Measurements from ENCODE around the gene TSHZ2. TPM values are rescaled to one million over a fixed set of nuclear protein-coding genes. Genes with fewer than 3 reads are reported as not detected.
"Not testable (repeated sequence)": the region's sequence is repeated elsewhere in the genome, so short reads cannot be mapped to it uniquely, and the experiment has no call there.

TSHZ2 gene
- total RNA-seq, 2 experiments from 2014 or later: 8.1 to 9.2 TPM

GRCh38 chr20:53013183-53013582 is 41.0 kb downstream of the TSHZ2 start:
- Mint-ChIP-seq H3K27ac (no peak overlapping the region), H3K4me3 (no peak overlapping the region), H3K9me3 (peaks cover 24% of the 10 kb centered on the region), H3K4me1 (peaks cover 14% of the 10 kb centered on the region), H3K27me3 (no peaks in the 10 kb centered on the region), H3K36me3 (ENCODE audit: low read depth) (peaks cover 19% of the 10 kb centered on the region)
- ChIA-PET CTCF (interaction anchor here (0.7 to 1.0 kb wide), 3 partner anchors 10 to 16 kb away, joined by 3 read pairs; no protein-coding TSS in a partner anchor), POLR2A (no interaction called here)
- no peak for DNase-seq

GRCh38 chr20:53013847-53014246 is 41.7 kb downstream of the TSHZ2 start:
- Mint-ChIP-seq H3K4me3 (no peak overlapping the region), H3K4me1 (peaks cover 18% of the 10 kb centered on the region), H3K27ac (no peak overlapping the region), H3K9me3 (peaks cover 24% of the 10 kb centered on the region), H3K36me3 (ENCODE audit: low read depth) (peaks cover 19% of the 10 kb centered on the region), H3K27me3 (no peaks in the 10 kb centered on the region)
- DNase-seq: no peak
- CTCF ChIA-PET: interaction anchor here (0.6 to 1.0 kb wide), 3 partner anchors 11 to 528 kb away, joined by 3 to 4 read pairs (median 3); no protein-coding TSS in a partner anchor
- POLR2A ChIA-PET: no interaction called here

- no peak overlapping the region for H3K4me3 Mint-ChIP-seq
- peaks cover 24% of the 10 kb centered on the region for H3K4me1 Mint-ChIP-seq
- CTCF ChIA-PET: no interaction called here
- POLR2A ChIA-PET: no interaction called here
- peaks cover 29% of the 10 kb centered on the region for H3K9me3 Mint-ChIP-seq
- peaks cover 22% of the 10 kb centered on the region for H3K36me3 Mint-ChIP-seq (ENCODE audit: low read depth)
- no peak overlapping the region for H3K27ac Mint-ChIP-seq
- H3K27me3 Mint-ChIP-seq: no peaks in the 10 kb centered on the region
- DNase-seq: no peak
Measured at GRCh38 chr20:53016071-53016470, 43.9 kb downstream of the TSHZ2 start.

GRCh38 chr20:53016534-53017042 is 44.4 kb downstream of the TSHZ2 start:
- peaks cover 29% of the 10 kb centered on the region for H3K4me1 Mint-ChIP-seq
- ChIA-PET CTCF (no interaction called here), POLR2A (no interaction called here)
- H3K27ac Mint-ChIP-seq: no peak overlapping the region
- no peak for DNase-seq
- peaks cover 29% of the 10 kb centered on the region for H3K9me3 Mint-ChIP-seq
- peaks cover 22% of the 10 kb centered on the region for H3K36me3 Mint-ChIP-seq (ENCODE audit: low read depth)
- H3K4me3 Mint-ChIP-seq: no peak overlapping the region
- no peaks in the 10 kb centered on the region for H3K27me3 Mint-ChIP-seq

- DNase-seq: no peak
- Mint-ChIP-seq H3K27me3 (no peaks in the 10 kb centered on the region), H3K27ac (no peak overlapping the region), H3K4me3 (no peak overlapping the region), H3K9me3 (peaks cover 29% of the 10 kb centered on the region), H3K36me3 (ENCODE audit: low read depth) (peaks cover 22% of the 10 kb centered on the region), H3K4me1 (peaks cover 35% of the 10 kb centered on the region)
- ChIA-PET CTCF (no interaction called here), POLR2A (no interaction called here)
Measured at GRCh38 chr20:53017206-53017605, 45.0 kb downstream of the TSHZ2 start.

GRCh38 chr20:53019464-53019863 is 47.3 kb downstream of the TSHZ2 start:
- no peak overlapping the region for H3K27ac Mint-ChIP-seq
- H3K9me3 Mint-ChIP-seq: peaks cover 20% of the 10 kb centered on the region
- POLR2A ChIA-PET: interaction anchor here (0.6 to 0.7 kb wide), 2 partner anchors 343 to 714 kb away, joined by 3 to 4 read pairs; no protein-coding TSS in a partner anchor
- no peak overlapping the region for H3K4me3 Mint-ChIP-seq
- no peak for DNase-seq
- CTCF ChIA-PET: interaction anchor here (1.8 kb wide), 1 partner anchor 15 kb away, joined by 4 read pairs; no protein-coding TSS in a partner anchor
- H3K4me1 Mint-ChIP-seq: peaks cover 48% of the 10 kb centered on the region
- H3K27me3 Mint-ChIP-seq: no peaks in the 10 kb centered on the region
- H3K36me3 Mint-ChIP-seq (ENCODE audit: low read depth): peaks cover 15% of the 10 kb centered on the region

GRCh38 chr20:53020376-53020775 is 48.2 kb downstream of the TSHZ2 start:
- POLR2A ChIA-PET: no interaction called here
- CTCF ChIA-PET: interaction anchor here (0.9 kb wide), 1 partner anchor 19 kb away, joined by 3 read pairs; no protein-coding TSS in a partner anchor
- Mint-ChIP-seq H3K4me3 (no peak overlapping the region), H3K27ac (no peak overlapping the region), H3K9me3 (peaks cover 12% of the 10 kb centered on the region), H3K27me3 (no peaks in the 10 kb centered on the region), H3K4me1 (peaks cover 50% of the 10 kb centered on the region), H3K36me3 (ENCODE audit: low read depth) (peaks cover 9% of the 10 kb centered on the region)
- no peak for DNase-seq

GRCh38 chr20:53020834-53021233 is 48.7 kb downstream of the TSHZ2 start:
- ChIA-PET CTCF (interaction anchor here (0.9 kb wide), 1 partner anchor 20 kb away, joined by 3 read pairs; no protein-coding TSS in a partner anchor), POLR2A (no interaction called here)
- Mint-ChIP-seq H3K4me3 (no peak overlapping the region), H3K27ac (no peak overlapping the region), H3K9me3 (peaks cover 9% of the 10 kb centered on the region), H3K36me3 (ENCODE audit: low read depth) (peaks cover 9% of the 10 kb centered on the region), H3K27me3 (no peaks in the 10 kb centered on the region), H3K4me1 (peaks cover 53% of the 10 kb centered on the region)
- no peak for DNase-seq

GRCh38 chr20:53021934-53022333 is 49.8 kb downstream of the TSHZ2 start:
- Mint-ChIP-seq H3K27ac (peak overlapping the region; percentile 72), H3K4me3 (peak overlapping the region; percentile 15), H3K36me3 (ENCODE audit: low read depth) (peaks cover 6% of the 10 kb centered on the region), H3K27me3 (no peaks in the 10 kb centered on the region), H3K4me1 (peaks cover 56% of the 10 kb centered on the region), H3K9me3 (peaks cover 5% of the 10 kb centered on the region)
- ChIA-PET CTCF (interaction anchor here (0.7 to 1.1 kb wide), 2 partner anchors 10 to 19 kb away, joined by 3 to 5 read pairs; no protein-coding TSS in a partner anchor), POLR2A (interaction anchor here (0.6 to 0.7 kb wide), 3 partner anchors 9 to 202 kb away, joined by 3 to 5 read pairs (median 4); no protein-coding TSS in a partner anchor)
- DNase-seq: peak; percentile 35

GRCh38 chr20:53023732-53024520 is 51.8 kb downstream of the TSHZ2 start:
- no peak for DNase-seq
- ChIA-PET POLR2A (no interaction called here), CTCF (no interaction called here)
- peaks cover 3% of the 10 kb centered on the region for H3K36me3 Mint-ChIP-seq (ENCODE audit: low read depth)
- H3K27me3 Mint-ChIP-seq: no peaks in the 10 kb centered on the region
- no peak overlapping the region for H3K4me3 Mint-ChIP-seq
- peak overlapping the region; percentile 19 for H3K27ac Mint-ChIP-seq
- H3K4me1 Mint-ChIP-seq: peaks cover 61% of the 10 kb centered on the region
- H3K9me3 Mint-ChIP-seq: peaks cover 5% of the 10 kb centered on the region

- H3K36me3 Mint-ChIP-seq (ENCODE audit: low read depth); H3K9me3 Mint-ChIP-seq; H3K27me3 Mint-ChIP-seq; H3K27ac Mint-ChIP-seq; POLR2A ChIA-PET; CTCF ChIA-PET; H3K4me3 Mint-ChIP-seq; DNase-seq: not testable (repeated sequence)
- peaks cover 59% of the 10 kb centered on the region for H3K4me1 Mint-ChIP-seq
Measured at GRCh38 chr20:53024653-53025052, 52.5 kb downstream of the TSHZ2 start.

GRCh38 chr20:53027089-53027488 is 54.9 kb downstream of the TSHZ2 start:
- no peaks in the 10 kb centered on the region for H3K27me3 Mint-ChIP-seq
- POLR2A ChIA-PET: no interaction called here
- no peaks in the 10 kb centered on the region for H3K36me3 Mint-ChIP-seq (ENCODE audit: low read depth)
- CTCF ChIA-PET: no interaction called here
- no peaks in the 10 kb centered on the region for H3K9me3 Mint-ChIP-seq
- no peak overlapping the region for H3K4me3 Mint-ChIP-seq
- no peak overlapping the region for H3K27ac Mint-ChIP-seq
- peaks cover 46% of the 10 kb centered on the region for H3K4me1 Mint-ChIP-seq
- DNase-seq: no peak

- no peaks in the 10 kb centered on the region for H3K9me3 Mint-ChIP-seq
- ChIA-PET POLR2A (no interaction called here), CTCF (no interaction called here)
- H3K36me3 Mint-ChIP-seq (ENCODE audit: low read depth): no peaks in the 10 kb centered on the region
- no peak overlapping the region for H3K27ac Mint-ChIP-seq
- H3K27me3 Mint-ChIP-seq: no peaks in the 10 kb centered on the region
- H3K4me3 Mint-ChIP-seq: no peak overlapping the region
- no peak for DNase-seq
- H3K4me1 Mint-ChIP-seq: peaks cover 33% of the 10 kb centered on the region
Measured at GRCh38 chr20:53028337-53029007, 56.3 kb downstream of the TSHZ2 start.
